HG03521 (cell line): ENCODE measurements around the gene TNFRSF19.
"Not testable (repeated sequence)": the region's sequence is repeated elsewhere in the genome, so short reads cannot be mapped to it uniquely, and the experiment has no call there.

Source experiments
- ATAC-seq: cut with Tn5 transposase; IDR thresholded peaks from one replicate; pipeline ENCODE4 v1.9.1; 2021; ENCODE audit warnings: mild to moderate bottlenecking, moderate library complexity; ENCODE audit not compliant: unreplicated experiment

Gene TNFRSF19

DNA sequence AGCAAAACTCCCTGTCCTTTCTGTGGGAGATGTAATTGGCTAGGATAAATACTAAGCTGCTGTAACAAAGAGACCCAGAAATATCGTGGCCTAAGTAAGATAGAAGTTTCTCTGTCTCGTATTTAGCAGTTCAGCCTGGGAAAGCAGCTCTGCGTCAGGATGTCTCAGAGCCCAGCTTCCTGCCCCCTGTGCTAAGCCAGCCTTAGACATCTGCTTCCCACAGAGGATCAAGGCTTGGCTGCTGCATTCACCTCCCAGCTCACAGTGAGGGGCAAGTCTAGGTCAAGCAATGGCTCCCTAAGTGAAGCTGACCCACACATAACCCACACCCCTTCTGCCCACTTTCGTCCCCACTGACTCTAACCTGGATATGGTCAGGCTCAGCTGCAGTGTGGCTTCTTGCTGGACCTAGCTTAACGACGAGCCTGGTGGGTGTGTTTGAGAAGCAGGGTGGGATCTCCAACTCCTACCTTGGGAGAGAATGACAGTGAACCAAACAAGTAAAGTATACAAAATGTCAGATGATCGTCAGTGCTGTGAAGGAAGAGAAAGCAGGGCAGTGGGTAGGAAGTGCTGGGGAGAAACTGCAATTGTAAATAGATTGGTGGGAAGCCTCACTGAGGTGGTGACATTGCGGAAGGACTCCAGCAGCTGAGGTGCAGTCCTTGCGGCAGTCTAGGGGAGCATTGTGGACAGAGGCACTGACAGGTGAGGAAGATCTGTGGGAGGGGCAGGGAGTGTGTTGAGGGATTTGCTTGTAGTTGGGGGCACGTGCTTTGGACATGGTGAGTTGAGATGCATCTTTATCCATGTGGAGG is 82.9 kb downstream of the TNFRSF19 start:
- ATAC-seq: no peak

DNA sequence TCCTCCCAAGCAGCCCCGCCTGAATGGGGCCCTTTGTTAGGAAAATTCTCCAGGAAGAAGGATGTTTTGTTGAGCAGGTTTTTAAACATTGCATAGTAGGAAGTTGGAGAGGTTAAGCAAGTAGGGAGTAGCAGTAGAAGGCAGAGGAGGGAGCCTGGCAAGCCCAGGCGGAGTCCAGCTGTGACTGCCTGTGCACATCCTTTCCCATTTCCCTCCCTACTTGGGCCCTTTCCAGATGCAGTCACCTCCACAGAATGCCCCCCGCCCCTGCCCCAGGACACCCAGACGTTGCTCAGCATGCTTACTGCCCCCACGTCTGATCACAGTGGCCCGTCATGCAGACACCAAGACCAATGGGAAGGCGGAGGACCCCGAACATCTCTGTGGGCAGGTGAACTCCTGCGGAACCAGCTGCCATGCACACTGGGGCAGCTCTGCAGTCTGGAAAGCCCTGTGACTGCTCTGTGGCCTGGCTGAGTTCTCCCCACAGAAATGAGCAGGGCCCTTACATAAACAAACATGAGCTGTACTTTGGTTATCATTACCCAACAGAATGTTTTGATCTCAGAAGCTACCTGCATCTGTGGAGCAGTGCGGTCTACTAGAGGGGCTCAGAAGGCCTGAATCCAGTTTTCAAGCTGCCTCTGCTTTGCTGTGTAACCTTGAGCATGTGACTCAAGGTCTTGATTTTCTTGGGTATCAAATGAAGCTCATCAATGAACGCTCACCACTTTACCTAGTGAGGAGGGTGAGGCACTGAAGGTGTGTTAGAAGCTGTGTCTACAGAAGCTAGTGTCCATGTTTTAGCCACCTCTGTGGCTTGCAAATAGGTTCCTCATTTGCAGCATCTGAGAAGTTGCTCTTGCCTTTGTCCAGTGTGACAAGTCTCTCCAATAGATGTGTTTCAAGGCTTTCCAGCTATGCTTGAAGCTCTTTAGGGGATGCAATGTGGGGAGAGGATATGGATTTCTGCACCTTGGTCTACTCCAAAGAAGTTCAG is 84.2 kb downstream of the TNFRSF19 start:
- ATAC-seq: no peak

DNA sequence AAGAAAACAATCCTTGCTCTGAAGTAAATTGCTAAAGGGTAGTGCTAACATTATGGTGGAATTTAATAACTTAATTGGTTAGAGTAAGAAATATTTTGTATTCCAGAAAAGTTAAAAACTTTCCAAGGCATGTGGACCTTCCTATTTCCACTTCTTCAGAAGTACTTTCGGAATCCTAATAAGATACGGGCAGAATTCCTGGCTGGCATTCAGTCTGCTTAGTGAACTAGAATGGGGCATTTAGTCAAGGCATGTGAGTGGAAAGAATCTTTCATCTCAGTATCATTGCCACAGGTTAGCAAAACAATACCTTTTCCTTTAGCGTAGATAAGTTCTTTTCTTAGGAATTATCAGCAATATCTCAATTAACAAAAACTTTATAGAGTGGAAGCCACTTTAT is 85.1 kb downstream of the TNFRSF19 start:
- no peak for ATAC-seq

DNA sequence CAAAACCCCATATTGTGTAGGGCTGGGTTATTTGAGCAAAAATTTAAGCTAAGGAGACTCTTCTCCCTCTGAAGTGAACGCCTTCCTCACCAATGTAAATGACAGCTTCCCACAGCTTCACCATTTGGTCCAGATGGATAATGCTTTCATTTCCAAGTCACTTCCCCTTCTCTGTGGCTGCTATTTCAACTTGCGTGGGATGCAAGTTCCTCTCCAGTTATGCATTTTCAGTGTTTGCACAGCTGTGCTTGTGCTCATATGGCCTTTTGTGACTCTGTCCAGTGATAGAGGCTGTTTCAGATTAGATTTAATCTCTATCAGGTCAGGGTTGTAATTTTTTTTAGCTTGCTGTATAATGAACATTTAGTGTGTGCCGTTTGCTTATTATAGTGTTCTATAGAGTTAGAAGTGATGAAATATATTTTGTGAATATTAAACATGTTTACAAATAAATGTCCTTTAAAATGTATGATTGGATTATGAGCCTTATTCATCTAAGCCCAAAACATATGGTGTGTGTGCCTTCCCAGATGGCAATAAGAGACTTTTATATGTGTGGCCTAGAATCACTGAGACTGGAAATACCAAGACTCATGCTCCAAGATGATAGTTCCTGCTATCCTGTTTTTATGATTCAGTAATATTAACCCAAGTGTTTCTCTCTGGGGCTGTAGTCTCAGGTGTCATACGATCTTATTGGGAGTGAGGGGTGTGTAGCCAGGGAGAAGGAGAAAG is 86.6 kb downstream of the TNFRSF19 start:
- ATAC-seq: no peak

DNA sequence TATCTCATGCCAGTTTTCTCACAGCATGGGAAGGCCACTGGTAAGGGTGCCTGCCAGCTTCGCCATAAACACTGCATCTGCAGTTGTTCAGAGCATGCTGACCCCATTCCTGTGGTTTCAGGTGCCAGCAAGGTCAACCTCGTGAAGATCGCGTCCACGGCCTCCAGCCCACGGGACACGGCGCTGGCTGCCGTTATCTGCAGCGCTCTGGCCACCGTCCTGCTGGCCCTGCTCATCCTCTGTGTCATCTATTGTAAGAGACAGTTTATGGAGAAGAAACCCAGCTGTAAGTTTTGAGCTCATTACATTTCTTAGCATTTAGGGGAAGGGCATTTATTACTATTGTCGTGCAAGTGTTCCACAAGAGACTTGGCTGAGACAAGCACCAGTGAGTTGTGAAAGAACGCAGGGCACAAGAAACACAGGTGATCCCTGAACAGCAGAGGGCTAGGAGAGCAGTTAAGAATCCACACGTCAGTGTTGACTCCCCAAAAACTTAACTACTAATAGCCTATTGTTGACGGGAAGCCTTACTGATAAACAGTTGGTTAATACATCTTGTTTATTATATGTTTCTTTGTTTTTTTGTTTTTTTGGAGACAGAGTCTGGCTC is 88.8 kb downstream of the TNFRSF19 start:
- no peak for ATAC-seq

DNA sequence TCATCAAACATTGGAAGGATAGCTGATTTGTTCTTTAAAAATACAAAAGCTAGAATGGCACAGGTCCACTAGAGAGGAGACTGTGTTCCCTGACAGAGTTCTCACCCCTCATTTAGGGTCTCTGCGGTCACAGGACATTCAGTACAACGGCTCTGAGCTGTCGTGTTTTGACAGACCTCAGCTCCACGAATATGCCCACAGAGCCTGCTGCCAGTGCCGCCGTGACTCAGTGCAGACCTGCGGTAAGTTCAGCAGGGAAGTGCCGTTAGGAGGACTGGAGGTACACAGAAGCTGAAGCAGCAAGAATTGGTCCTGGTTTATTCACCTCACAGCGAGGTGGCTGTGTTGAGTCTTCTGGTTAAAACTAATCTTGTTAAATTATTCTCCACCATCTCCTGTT is 90.0 kb downstream of the TNFRSF19 start:
- ATAC-seq: no peak

DNA sequence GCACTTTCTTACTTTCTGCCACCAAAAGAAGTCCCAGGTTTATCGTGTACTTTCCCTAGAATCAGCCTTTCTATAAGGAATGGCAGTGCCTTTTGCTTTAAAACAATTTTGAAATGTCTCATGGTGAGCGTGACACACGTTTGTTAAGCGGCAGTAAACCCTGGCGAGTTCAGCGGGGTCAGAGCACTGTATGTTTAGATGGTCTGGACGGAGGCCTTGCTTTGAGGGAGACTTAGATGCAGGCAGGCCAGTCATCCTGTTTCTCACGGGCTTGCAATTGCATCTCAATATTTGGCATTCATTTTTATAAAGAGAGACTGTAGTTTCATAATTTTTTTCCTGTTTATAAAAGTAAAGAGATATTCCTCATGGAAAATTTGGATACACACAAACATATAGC is 96.4 kb downstream of the TNFRSF19 start:
- no peak for ATAC-seq

DNA sequence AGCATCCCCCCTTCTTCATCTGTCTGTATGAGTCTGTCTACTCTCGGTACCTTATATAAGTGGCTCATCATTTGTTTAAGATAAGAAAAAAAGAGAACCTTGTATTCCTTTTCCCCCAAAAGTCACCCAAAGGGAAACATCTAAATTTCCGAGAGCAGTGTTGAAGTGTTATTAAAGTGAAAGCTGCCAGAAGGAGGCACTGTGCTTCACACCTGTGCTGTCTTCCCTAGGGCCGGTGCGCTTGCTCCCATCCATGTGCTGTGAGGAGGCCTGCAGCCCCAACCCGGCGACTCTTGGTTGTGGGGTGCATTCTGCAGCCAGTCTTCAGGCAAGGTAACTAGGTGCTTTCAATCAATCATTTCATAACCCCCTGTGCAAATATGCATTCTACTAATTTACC is 97.5 kb downstream of the TNFRSF19 start:
- no peak for ATAC-seq

DNA sequence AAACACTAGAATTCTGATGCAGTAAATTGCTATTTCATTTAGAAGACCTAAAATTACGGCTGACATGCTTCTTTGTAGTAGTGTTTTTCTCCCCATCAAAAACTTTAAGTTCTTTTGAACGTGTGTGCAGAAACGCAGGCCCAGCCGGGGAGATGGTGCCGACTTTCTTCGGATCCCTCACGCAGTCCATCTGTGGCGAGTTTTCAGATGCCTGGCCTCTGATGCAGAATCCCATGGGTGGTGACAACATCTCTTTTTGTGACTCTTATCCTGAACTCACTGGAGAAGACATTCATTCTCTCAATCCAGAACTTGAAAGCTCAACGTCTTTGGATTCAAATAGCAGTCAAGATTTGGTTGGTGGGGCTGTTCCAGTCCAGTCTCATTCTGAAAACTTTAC is 98.3 kb downstream of the TNFRSF19 start:
- no peak for ATAC-seq

DNA sequence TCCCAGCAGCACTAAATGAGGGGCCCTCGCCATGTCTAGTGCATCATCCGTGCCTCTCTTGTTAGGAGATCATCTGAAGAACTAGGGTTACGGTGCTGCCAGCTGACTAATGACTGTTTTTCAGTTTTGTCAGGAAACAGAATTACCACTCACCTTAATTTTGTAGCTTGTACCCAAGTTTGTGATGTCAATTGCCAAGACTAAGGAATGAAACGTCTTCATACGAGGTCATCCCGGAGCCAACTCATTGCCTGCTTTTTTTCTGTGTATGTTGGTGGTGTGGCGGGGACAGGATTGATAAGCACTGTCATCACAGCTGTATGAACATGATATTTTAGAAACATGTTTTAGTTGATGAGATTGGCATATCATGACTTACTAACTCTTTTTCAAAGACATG is 100.6 kb downstream of the TNFRSF19 start:
- ATAC-seq: no peak

DNA sequence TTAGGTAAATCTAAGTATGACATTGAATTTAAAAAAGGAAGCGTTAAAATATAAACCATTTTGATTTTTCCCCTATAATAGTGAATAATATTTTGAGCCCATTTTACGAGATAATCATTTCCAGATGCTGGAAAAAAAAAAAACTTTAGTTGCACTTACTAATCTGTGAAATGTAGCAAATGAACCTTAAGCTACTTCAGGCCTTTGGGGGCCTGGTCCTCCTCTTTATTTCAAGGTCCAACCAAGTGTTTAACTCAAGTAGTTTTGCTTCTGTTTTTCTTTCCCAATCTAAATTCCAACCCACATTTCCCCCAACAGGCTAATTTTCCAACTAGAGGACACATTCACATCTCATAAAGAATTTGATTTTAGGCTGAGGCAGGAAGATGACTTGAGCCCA is 101.2 kb downstream of the TNFRSF19 start:
- ATAC-seq: no peak

DNA sequence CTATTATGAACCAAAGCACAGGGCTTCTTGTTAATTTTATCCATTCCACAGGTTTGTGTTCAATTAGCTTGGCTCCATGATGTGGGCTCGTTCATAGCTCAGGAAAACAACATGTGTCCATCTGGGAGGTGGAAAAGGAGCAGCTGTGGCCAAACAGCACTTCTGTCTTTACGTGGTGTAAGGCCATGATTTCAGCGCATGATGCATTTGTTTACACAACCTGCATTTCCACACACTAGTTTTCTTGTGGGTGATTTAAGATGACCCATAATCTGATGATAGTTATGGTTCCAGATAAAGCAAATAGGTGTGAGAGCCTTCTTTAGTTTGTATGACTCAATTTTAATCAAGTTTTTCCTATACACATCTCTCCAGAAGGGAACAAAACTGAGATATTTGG is 101.7 kb downstream of the TNFRSF19 start:
- ATAC-seq: no peak

DNA sequence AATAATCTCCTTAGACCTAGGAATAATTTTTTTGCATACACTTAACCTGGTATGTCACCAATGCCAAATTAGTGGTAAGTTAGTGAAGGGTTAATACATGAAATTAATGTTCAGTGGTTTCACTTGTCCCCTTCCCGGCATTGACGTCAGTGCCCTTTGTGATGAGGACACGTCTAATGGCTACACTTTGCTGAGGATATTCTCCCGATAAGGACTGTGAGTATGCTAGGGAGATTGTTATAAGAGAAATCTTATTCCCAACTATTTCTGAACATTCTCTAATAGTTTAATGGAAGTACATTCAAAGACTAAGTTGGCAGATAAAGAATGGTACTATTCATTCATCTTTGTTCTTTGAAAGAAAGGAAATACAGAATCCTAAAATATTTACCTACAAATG is 102.4 kb downstream of the TNFRSF19 start:
- no peak for ATAC-seq

DNA sequence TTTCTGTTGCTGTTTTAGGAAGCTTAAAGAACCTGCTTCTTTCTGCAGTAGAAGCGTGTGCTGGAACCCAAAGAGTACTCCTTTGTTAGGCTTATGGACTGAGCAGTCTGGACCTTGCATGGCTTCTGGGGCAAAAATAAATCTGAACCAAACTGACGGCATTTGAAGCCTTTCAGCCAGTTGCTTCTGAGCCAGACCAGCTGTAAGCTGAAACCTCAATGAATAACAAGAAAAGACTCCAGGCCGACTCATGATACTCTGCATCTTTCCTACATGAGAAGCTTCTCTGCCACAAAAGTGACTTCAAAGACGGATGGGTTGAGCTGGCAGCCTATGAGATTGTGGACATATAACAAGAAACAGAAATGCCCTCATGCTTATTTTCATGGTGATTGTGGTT is 103.1 kb downstream of the TNFRSF19 start:
- ATAC-seq: no peak

DNA sequence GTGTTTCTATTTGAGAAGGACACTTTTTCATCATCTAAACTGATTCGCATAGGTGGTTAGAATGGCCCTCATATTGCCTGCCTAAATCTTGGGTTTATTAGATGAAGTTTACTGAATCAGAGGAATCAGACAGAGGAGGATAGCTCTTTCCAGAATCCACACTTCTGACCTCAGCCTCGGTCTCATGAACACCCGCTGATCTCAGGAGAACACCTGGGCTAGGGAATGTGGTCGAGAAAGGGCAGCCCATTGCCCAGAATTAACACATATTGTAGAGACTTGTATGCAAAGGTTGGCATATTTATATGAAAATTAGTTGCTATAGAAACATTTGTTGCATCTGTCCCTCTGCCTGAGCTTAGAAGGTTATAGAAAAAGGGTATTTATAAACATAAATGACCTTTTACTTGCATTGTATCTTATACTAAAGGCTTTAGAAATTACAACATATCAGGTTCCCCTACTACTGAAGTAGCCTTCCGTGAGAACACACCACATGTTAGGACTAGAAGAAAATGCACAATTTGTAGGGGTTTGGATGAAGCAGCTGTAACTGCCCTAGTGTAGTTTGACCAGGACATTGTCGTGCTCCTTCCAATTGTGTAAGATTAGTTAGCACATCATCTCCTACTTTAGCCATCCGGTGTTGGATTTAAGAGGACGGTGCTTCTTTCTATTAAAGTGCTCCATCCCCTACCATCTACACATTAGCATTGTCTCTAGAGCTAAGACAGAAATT is 103.8 kb downstream of the TNFRSF19 start:
- ATAC-seq: no peak

DNA sequence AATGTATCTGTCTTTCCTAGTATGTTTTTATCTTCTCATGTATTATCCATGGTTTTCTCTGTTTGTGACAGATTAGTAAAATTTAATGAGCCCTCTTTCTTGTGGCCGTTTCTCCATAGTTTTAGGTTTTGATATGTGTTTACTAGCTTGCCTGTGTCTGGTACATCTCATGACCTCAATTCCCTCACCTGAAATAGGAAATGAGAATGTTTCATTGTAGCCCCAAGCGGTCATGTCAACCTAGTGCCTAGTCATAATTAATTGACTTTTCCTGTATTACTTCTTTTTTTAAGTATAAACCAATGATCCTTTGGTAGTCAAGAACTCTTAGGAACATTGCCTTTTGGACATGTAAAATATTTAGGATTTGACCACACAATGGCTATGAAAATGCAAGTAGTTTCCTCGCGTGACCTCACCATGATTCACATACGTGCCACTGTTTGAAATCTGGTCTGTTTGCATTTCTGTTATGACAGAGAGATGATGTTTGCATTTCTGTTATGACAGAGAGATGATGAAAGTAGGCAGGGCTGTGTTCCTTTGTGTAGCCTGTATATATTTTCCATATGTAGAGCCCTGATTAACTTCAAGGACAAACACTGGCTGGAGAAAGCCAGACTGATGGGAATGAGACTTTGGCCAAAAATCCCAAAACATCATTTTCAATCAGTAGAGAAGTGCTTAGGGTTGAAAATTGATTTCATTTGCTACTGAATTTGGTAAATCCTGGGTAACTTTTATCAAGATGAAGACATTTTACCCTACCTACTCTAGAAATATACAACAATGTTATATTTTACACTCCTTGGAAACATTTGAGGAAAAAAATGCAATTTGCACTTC is 104.8 kb downstream of the TNFRSF19 start:
- no peak for ATAC-seq

DNA sequence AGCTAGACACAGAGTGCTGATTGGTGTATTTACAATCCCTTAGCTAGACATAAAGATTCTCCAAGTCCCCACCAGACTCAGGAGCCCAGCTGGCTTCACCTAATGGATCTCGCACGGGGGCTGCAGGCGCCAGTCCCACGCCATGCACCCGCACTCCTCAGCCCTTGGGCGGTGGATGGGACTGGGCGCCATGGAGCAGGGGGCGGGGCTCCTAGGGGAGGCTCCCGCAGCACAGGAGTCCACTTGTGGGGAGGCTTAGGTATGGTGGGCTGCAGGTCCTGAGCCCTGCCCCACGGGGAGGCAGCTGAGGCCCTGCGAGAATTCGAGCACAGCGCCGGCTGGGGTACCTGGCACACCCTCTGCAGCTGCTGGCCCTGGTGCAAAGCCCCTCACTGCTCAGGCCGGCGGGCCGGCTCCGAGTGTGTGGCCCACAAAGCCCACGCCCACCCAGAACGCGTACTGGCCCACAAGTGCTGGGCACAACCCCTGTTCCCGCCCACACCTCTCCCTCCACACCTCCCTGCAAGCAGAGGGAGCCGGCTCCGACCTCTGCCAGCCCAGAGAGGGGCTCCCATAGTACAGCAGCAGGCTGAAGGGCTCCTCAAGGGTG is 107.6 kb downstream of the TNFRSF19 start:
- ATAC-seq: not testable (repeated sequence)

DNA sequence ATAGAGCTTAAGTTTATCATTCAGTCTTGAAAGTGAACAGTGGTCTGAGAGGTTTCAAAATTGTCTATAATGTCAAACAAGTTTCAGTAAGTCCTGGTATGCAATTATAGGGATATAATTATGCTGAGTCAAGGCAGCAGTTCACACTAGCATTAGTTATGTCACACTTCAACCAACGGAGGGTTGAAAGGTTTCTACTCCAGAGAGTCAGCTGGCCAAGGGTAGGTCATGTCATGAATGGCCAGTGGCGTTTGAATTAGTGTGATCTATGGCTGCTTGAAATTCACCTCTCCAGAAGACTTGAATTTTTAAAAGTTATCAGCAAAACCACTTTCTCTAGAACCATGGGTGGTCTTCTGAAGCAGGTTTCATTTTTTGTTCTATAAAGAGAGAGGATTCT is 108.6 kb downstream of the TNFRSF19 start:
- no peak for ATAC-seq

DNA sequence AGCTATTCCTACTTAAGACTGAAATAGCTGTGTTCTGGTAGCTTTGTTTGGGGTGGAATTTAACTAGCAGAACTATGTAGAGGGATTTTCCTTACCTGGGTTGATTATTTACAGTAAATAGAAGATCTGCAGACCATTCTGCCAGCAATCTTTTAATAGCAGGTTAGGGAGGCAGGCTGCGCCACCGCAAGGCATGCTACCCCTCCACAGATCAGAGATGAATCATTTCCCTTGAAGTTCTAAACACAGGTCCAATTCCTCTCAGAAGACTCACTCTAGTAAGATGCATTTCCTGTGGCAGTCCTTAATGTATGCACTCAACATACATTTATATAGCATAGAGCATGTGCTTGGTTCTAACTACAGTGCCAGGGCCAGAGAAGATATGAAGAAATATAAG is 109.0 kb downstream of the TNFRSF19 start:
- no peak for ATAC-seq
